CD4-positive, alpha-beta T cell (primary cell): ENCODE measurements around the gene EEFSEC. TPM values are rescaled to one million over a fixed set of nuclear protein-coding genes. Genes with fewer than 3 reads are reported as not detected.

Experiments
- ATAC-seq: fragments of 200-7000 bp; cut with Tn5 transposase; one replicate; pipeline ENCODE4 v1.10.0; 2022; ENCODE audit warnings: mild to moderate bottlenecking; ENCODE audit not compliant: poor library complexity
- CTCF ChIA-PET: fragments of 350-600 bp; sonication (Branson Sonifier 250); formaldehyde crosslinking; loops from one replicate; lab custom pipeline; 2021; ENCODE audit warnings: antibody characterized with exemption, inconsistent platforms; lab: Charles Lee
- POLR2A ChIA-PET: fragments of 350-600 bp; sonication (Branson Sonifier 250); formaldehyde crosslinking; loops from one replicate; lab custom pipeline; 2021; ENCODE audit warnings: antibody characterized with exemption, inconsistent platforms; lab: Charles Lee
- DNase-seq, 14 experiments: peaks; one replicate each; pipeline ENCODE4 v3.0.0-alpha.2; 2013 to 2020; ENCODE audit warnings: mixed read lengths in 2 of 14
- H3K27ac ChIP-seq, 2 donors: one replicate each; pipeline versions ENCODE4 v1.5.1 to v1.7.0; 2013; ENCODE audit warnings: low read length in 2 of 2, low read depth in 1 of 2, mild to moderate bottlenecking in 1 of 2
- H3K27me3 ChIP-seq, 2 experiments: 1 replicate in 1 of 2; 2 replicates in 1 of 2; pipeline versions ENCODE4 v1.6.1 to v1.7.0; 2013; ENCODE audit warnings: low read length in 2 of 2, control low read depth in 1 of 2, mild to moderate bottlenecking in 1 of 2, moderate library complexity in 1 of 2; ENCODE audit not compliant: insufficient read depth in 2 of 2, control insufficient read depth in 1 of 2
- H3K36me3 ChIP-seq: one replicate; pipeline ENCODE4 v1.6.1; 2013; ENCODE audit warnings: low read length, control low read depth; ENCODE audit not compliant: insufficient read depth
- H3K4me1 ChIP-seq: one replicate; pipeline ENCODE4 v1.6.1; 2013; ENCODE audit warnings: low read length, control low read depth; ENCODE audit not compliant: insufficient read depth
- H3K4me3 ChIP-seq: one replicate; pipeline ENCODE4 v1.5.1; 2013; ENCODE audit warnings: mild to moderate bottlenecking, low read length, moderate library complexity
- H3K9me3 ChIP-seq, 2 experiments: 1 replicate in 1 of 2; 2 replicates in 1 of 2; pipeline versions ENCODE4 v1.6.1 to v1.7.0; 2013; ENCODE audit warnings: low read length in 2 of 2, mild to moderate bottlenecking in 2 of 2, control low read depth in 1 of 2, moderate library complexity in 1 of 2; ENCODE audit not compliant: control insufficient read depth in 1 of 2, insufficient read depth in 1 of 2
- H3K27ac Mint-ChIP-seq: one replicate; pipeline ENCODE4 v1.8.0; 2020; ENCODE audit warnings: mixed read lengths
- H3K27me3 Mint-ChIP-seq: one replicate; pipeline ENCODE4 v1.8.0; 2021; ENCODE audit warnings: mixed read lengths
- H3K36me3 Mint-ChIP-seq: one replicate; pipeline ENCODE4 v1.8.0; 2021; ENCODE audit warnings: low read depth, mixed read lengths
- H3K4me1 Mint-ChIP-seq: one replicate; pipeline ENCODE4 v1.8.0; 2021; ENCODE audit warnings: low read depth, mixed read lengths
- H3K4me3 Mint-ChIP-seq: one replicate; pipeline ENCODE4 v1.8.0; 2020; ENCODE audit warnings: mild to moderate bottlenecking, mixed read lengths
- H3K9me3 Mint-ChIP-seq: one replicate; pipeline ENCODE4 v1.8.0; 2020; ENCODE audit warnings: mixed read lengths
- intact Hi-C, 2 experiments: fragments of 100-400 bp; cut with DNase I in 1 of 2; cut with micrococcal nuclease in 1 of 2; formaldehyde crosslinking; loops; one replicate each; pipeline versions ENCODE4 v1.15.1 to v1.9.0; 2023 to 2025; cut with DNase I, micrococcal nuclease
- total RNA-seq, 174 experiments: library from RNA in 2 of 174; stranded (reverse) in 2 of 174; gene quantifications; one replicate each; pipeline ENCODE4 v1.2.3 and lab custom pipeline; 2021 to 2026
- TF ChIP-seq, protein P1 (sequence below): fragments of 200-600 bp; IDR thresholded peaks from one replicate; pipeline ENCODE4 v1.8.0; 2022; ENCODE audit warnings: antibody characterized with exemption, mild to moderate bottlenecking

Gene EEFSEC
- total RNA-seq, 2 experiments from 2014 or later, result 13.1 to 13.9 TPM

DNA sequence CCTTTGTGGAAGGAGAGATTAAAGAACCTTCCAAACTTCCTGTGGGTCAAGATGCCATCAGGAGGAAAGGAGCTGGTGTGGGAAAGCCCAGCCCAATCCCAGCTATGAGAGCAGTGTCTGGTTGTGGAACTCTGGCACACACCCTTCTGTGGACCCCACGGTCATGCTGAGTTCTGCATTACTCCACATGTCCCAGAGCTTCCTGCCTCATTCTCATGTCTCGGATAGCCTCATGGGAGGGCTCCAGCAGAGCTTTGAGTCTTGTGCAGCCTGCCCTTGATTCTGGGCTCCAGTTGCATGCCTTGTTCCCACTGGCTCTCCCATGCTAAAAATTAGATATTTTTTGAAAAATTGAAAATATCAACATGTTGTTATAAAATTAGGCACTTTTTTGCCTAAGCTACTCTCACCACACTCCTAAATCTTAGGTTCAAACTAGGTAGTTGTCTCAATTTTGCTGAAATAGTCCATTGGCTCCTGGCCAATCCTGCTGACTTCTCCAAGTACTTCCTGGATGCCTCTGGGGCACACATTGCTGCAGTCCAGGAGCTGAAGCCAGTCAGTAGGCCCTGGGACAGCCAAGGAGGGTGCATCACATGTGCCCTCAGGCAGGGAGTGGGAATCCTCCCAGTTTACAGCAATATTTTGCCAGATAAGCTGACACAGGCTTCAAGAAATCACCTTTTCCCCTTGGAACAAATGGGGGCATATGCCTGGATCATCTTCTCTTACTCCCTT is 144.3 kb downstream of the EEFSEC start:
- CTCF ChIA-PET, result no interaction called here
- TF ChIP-seq, protein P1, sequence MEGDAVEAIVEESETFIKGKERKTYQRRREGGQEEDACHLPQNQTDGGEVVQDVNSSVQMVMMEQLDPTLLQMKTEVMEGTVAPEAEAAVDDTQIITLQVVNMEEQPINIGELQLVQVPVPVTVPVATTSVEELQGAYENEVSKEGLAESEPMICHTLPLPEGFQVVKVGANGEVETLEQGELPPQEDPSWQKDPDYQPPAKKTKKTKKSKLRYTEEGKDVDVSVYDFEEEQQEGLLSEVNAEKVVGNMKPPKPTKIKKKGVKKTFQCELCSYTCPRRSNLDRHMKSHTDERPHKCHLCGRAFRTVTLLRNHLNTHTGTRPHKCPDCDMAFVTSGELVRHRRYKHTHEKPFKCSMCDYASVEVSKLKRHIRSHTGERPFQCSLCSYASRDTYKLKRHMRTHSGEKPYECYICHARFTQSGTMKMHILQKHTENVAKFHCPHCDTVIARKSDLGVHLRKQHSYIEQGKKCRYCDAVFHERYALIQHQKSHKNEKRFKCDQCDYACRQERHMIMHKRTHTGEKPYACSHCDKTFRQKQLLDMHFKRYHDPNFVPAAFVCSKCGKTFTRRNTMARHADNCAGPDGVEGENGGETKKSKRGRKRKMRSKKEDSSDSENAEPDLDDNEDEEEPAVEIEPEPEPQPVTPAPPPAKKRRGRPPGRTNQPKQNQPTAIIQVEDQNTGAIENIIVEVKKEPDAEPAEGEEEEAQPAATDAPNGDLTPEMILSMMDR, result no peak
- Mint-ChIP-seq H3K4me3 (peak overlapping the region; percentile 46), H3K27ac (peak overlapping the region; percentile 50), H3K4me1 (peaks cover 73% of the 10 kb centered on the region), H3K27me3 (no peaks in the 10 kb centered on the region), H3K9me3 (peaks cover 5% of the 10 kb centered on the region), H3K36me3 (peaks cover 29% of the 10 kb centered on the region)
- H3K27me3 ChIP-seq, result no peaks in the 10 kb centered on the region
- peaks cover 43% of the 10 kb centered on the region for H3K4me1 ChIP-seq
- intact Hi-C loops, result no loop called here
- no peak overlapping the region for H3K4me3 ChIP-seq
- H3K36me3 ChIP-seq, result no peaks in the 10 kb centered on the region
- ATAC-seq, result no peak
- no peak overlapping the region for H3K27ac ChIP-seq
- no peaks in the 10 kb centered on the region for H3K9me3 ChIP-seq
- DNase-seq, result no peak
- POLR2A ChIA-PET, result interaction anchor here (1.3 to 3.4 kb wide), 3 partner anchors 12 to 24 kb away, joined by 3 to 21 read pairs (median 12); no protein-coding TSS in a partner anchor

DNA sequence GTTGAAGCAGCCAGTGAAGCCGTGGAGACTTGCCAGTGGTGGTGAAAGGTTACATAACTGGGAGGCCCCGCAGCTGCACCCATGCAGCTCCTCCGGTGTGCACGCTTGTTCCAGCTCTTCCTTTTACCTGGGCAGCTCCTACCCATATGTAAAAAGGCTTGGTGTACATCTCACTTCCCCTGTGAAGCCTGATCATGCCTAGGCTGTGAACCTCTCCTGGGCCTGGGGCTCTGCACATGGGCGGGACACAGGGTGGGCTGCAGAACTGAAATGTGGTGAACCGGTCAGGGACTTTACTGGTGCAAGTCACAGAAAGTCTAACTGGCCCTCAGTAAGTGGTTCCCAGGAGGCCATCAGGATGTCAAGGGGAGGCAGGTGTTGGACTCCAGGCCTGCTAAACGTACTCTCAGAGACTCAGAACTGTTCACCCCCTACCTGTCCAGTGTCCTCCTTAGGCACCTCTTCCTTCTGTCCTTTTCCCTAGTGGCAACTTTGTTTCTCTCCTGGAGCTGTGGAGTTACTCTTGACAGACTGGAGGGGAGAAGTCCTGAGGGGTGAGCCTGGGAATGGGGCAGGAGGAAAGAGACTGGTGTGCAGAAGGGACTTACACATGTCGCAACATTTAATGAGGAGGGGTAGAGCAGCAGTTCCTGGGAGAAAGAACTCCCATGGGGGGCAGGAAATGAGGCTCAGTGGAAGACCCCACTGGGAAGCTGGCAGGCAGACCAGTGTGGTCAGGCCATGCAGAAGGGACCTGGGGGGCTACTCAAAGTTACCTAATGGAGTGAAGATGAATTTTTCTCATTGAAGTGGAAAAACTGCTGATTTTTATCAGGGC is 148.1 kb downstream of the EEFSEC start:
- H3K36me3 ChIP-seq, result no peaks in the 10 kb centered on the region
- H3K27me3 ChIP-seq, result no peaks in the 10 kb centered on the region
- H3K4me1 ChIP-seq, result peaks cover 15% of the 10 kb centered on the region
- H3K4me3 Mint-ChIP-seq, result no peak overlapping the region
- TF ChIP-seq, protein P1, result no peak
- H3K9me3 ChIP-seq, result no peaks in the 10 kb centered on the region
- H3K4me1 Mint-ChIP-seq, result peaks cover 39% of the 10 kb centered on the region
- DNase-seq (no peak), ATAC-seq (no peak)
- peaks cover 28% of the 10 kb centered on the region for H3K36me3 Mint-ChIP-seq
- ChIA-PET POLR2A (interaction anchor here (0.9 kb wide), 1 partner anchor 10 kb away, joined by 3 read pairs; no protein-coding TSS in a partner anchor), CTCF (interaction anchor here (0.6 to 0.7 kb wide), 2 partner anchors 28 to 167 kb away, joined by 3 to 4 read pairs; no protein-coding TSS in a partner anchor)
- H3K4me3 ChIP-seq, result no peak overlapping the region
- no peaks in the 10 kb centered on the region for H3K27me3 Mint-ChIP-seq
- no peak overlapping the region for H3K27ac ChIP-seq
- peaks cover 5% of the 10 kb centered on the region for H3K9me3 Mint-ChIP-seq
- no peak overlapping the region for H3K27ac Mint-ChIP-seq
- intact Hi-C loops, result no loop called here

DNA sequence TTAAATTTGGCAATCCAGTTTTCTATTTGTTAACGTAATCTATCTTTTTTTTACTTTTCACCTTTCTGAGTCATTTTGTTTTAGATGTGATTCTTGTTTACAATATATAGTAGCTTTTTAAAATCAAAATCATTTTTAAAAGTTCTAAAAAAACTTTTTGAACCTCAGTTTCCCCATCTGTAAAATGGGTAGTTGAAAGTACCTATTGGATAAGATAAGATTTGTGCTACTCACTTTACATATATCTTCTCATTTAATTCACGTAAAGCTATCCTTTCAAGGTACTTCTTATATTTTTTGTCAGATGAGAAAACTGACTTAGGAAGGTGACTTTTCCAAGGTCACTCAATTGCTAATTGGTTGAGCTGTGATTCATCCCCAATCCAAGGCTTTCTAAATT is 153.2 kb downstream of the EEFSEC start:
- no peaks in the 10 kb centered on the region for H3K9me3 ChIP-seq
- no peaks in the 10 kb centered on the region for H3K27me3 Mint-ChIP-seq
- no peak overlapping the region for H3K4me3 Mint-ChIP-seq
- DNase-seq, result no peak
- H3K4me1 ChIP-seq, result peaks cover 14% of the 10 kb centered on the region
- ChIA-PET POLR2A (interaction anchor here (1.4 to 3.9 kb wide), 2 partner anchors 11 to 15 kb away, joined by 11 to 15 read pairs; no protein-coding TSS in a partner anchor), CTCF (interaction anchor here (2.2 kb wide), 1 partner anchor 15 kb away, joined by 10 read pairs; no protein-coding TSS in a partner anchor)
- no peak for ATAC-seq
- no peak overlapping the region for H3K27ac ChIP-seq
- TF ChIP-seq, protein P1, result no peak
- no peaks in the 10 kb centered on the region for H3K36me3 ChIP-seq
- peaks cover 35% of the 10 kb centered on the region for H3K36me3 Mint-ChIP-seq
- no peaks in the 10 kb centered on the region for H3K27me3 ChIP-seq
- peaks cover 39% of the 10 kb centered on the region for H3K4me1 Mint-ChIP-seq
- no peak overlapping the region for H3K4me3 ChIP-seq
- no peaks in the 10 kb centered on the region for H3K9me3 Mint-ChIP-seq
- intact Hi-C loops, result loop anchor here in 1 of 2 experiments (5.0 kb wide), 2 partner anchors 191 to 301 kb away; no protein-coding TSS in a partner anchor
- H3K27ac Mint-ChIP-seq, result no peak overlapping the region
